H9 (cell line): ENCODE measurements around the gene GSK3A. TPM values are rescaled to one million over a fixed set of nuclear protein-coding genes. Genes with fewer than 3 reads are reported as not detected.

Experiments
- DNase-seq: peaks from one replicate; pipeline ENCODE4 v3.0.0-alpha.2; 2017
- H2AFZ ChIP-seq: one replicate; pipeline ENCODE4 v1.6.1; 2013; ENCODE audit warnings: mild to moderate bottlenecking, low read length, control low read depth, moderate library complexity
- H2AK5ac ChIP-seq: 2 replicates; pipeline ENCODE4 v1.6.1; 2013; ENCODE audit warnings: low read length, control low read depth, mixed read lengths; ENCODE audit not compliant: insufficient read length
- H2BK120ac ChIP-seq: one replicate; pipeline ENCODE4 v1.6.1; 2013; ENCODE audit warnings: low read depth, mild to moderate bottlenecking, low read length, control low read depth, inconsistent platforms; ENCODE audit not compliant: poor library complexity, severe bottlenecking
- H2BK12ac ChIP-seq: 2 replicates; pipeline ENCODE4 v1.6.1; 2013; ENCODE audit warnings: low read length, control low read depth, mixed read lengths, low read depth; ENCODE audit not compliant: insufficient read length
- H2BK15ac ChIP-seq: 2 replicates; pipeline ENCODE4 v1.6.1; 2013; ENCODE audit warnings: low read depth, low read length, control low read depth
- H2BK20ac ChIP-seq: one replicate; pipeline ENCODE4 v1.6.1; 2013; ENCODE audit warnings: low read depth, mild to moderate bottlenecking, low read length, control low read depth, inconsistent platforms; ENCODE audit not compliant: poor library complexity, severe bottlenecking
- H2BK5ac ChIP-seq: 2 replicates; pipeline ENCODE4 v1.6.1; 2013; ENCODE audit warnings: low read length, control low read depth, mixed read lengths; ENCODE audit not compliant: insufficient read length
- H3K14ac ChIP-seq: 2 replicates; pipeline ENCODE4 v1.6.1; 2013; ENCODE audit warnings: low read length, control low read depth; ENCODE audit not compliant: insufficient read depth
- H3K18ac ChIP-seq: 2 replicates; pipeline ENCODE4 v1.6.1; 2013; ENCODE audit warnings: low read depth, mild to moderate bottlenecking, mixed read lengths, low read length, control low read depth; ENCODE audit not compliant: insufficient read length
- H3K23ac ChIP-seq: 2 replicates; pipeline ENCODE4 v1.6.1; 2013; ENCODE audit warnings: low read length, control low read depth, mixed read lengths, low read depth; ENCODE audit not compliant: insufficient read length
- H3K23me2 ChIP-seq: 2 replicates; pipeline ENCODE4 v1.6.1; 2013; ENCODE audit warnings: low read depth, mild to moderate bottlenecking, mixed read lengths, low read length, control low read depth; ENCODE audit not compliant: insufficient read length, poor library complexity, severe bottlenecking
- H3K27ac ChIP-seq: 2 replicates; pipeline ENCODE4 v1.5.1; 2013; ENCODE audit warnings: low read length, control low read depth, mixed read lengths, low read depth; ENCODE audit not compliant: insufficient read length
- H3K27me3 ChIP-seq: 2 replicates; pipeline ENCODE4 v1.6.1; 2013; ENCODE audit warnings: low read length, control low read depth, inconsistent platforms; ENCODE audit not compliant: insufficient read depth
- H3K4ac ChIP-seq: 2 replicates; pipeline ENCODE4 v1.6.1; 2013; ENCODE audit warnings: low read depth, mild to moderate bottlenecking, control low read depth, inconsistent platforms, low read length, moderate library complexity
- H3K4me1 ChIP-seq: 2 replicates; pipeline ENCODE4 v1.6.1; 2013; ENCODE audit warnings: low read length, control low read depth, inconsistent platforms; ENCODE audit not compliant: insufficient read depth
- H3K4me2 ChIP-seq: 2 replicates; pipeline ENCODE4 v1.6.1; 2013; ENCODE audit warnings: low read length, control low read depth, mixed read lengths; ENCODE audit not compliant: insufficient read length, insufficient read depth
- H3K56ac ChIP-seq: 2 replicates; pipeline ENCODE4 v1.6.1; 2013; ENCODE audit warnings: low read depth, mild to moderate bottlenecking, mixed read lengths, low read length, control low read depth; ENCODE audit not compliant: insufficient read length
- H3K79me1 ChIP-seq: 2 replicates; pipeline ENCODE4 v1.6.1; 2013; ENCODE audit warnings: low read depth, mild to moderate bottlenecking, moderate library complexity, low read length, control low read depth, inconsistent platforms; ENCODE audit not compliant: insufficient read depth, poor library complexity, severe bottlenecking
- H3K79me2 ChIP-seq: 2 replicates; pipeline ENCODE4 v1.6.1; 2013; ENCODE audit warnings: low read length, control low read depth, inconsistent platforms; ENCODE audit not compliant: insufficient read depth
- H3K9ac ChIP-seq: 2 replicates; pipeline ENCODE4 v1.6.1; 2013; ENCODE audit warnings: low read length, control low read depth, mixed read lengths; ENCODE audit not compliant: insufficient read length; ENCODE audit errors: extremely low read depth
- H3K9me3 ChIP-seq: one replicate; pipeline ENCODE4 v1.6.1; 2013; ENCODE audit warnings: low read depth, low read length, inconsistent platforms; ENCODE audit not compliant: control insufficient read depth
- H3T11ph ChIP-seq: one replicate; pipeline ENCODE4 v1.6.1; 2013; ENCODE audit warnings: mild to moderate bottlenecking, low read length, control low read depth, inconsistent platforms
- H4K20me1 ChIP-seq: one replicate; pipeline ENCODE4 v1.6.1; 2013; ENCODE audit not compliant: control insufficient read depth, insufficient read length, insufficient read depth
- H4K5ac ChIP-seq: 2 replicates; pipeline ENCODE4 v1.6.1; 2013; ENCODE audit warnings: low read depth, mild to moderate bottlenecking, mixed read lengths, low read length, control low read depth; ENCODE audit not compliant: insufficient read length
- H4K8ac ChIP-seq: replicated peaks from 2 replicates; pipeline ENCODE4 v1.6.1; 2013; ENCODE audit warnings: low read length, control low read depth, mixed read lengths, low read depth; ENCODE audit not compliant: insufficient read length
- H4K91ac ChIP-seq: 2 replicates; pipeline ENCODE4 v1.6.1; 2013; ENCODE audit warnings: low read depth, mild to moderate bottlenecking, moderate library complexity, mixed read lengths, low read length, control low read depth; ENCODE audit not compliant: insufficient read length
- H3K27ac Mint-ChIP-seq, 3 experiments: 2 replicates in 2 of 3; 3 replicates in 1 of 3; pipeline ENCODE4 v1.8.0; 2020 to 2021; ENCODE audit warnings: mixed read lengths in 3 of 3, mild to moderate bottlenecking in 1 of 3, moderate library complexity in 1 of 3
- H3K27me3 Mint-ChIP-seq: 2 replicates; pipeline ENCODE4 v1.8.0; 2021; ENCODE audit warnings: low read depth, mild to moderate bottlenecking, moderate library complexity, mixed read lengths
- H3K36me3 Mint-ChIP-seq, 3 experiments: 2 replicates in 2 of 3; 3 replicates in 1 of 3; pipeline ENCODE4 v1.8.0; 2020 to 2021; ENCODE audit warnings: low read depth in 3 of 3, mixed read lengths in 3 of 3; ENCODE audit not compliant: insufficient read depth in 1 of 3
- H3K4me1 Mint-ChIP-seq, 2 experiments: 2 replicates each; pipeline ENCODE4 v1.8.0; 2020; ENCODE audit warnings: mixed read lengths in 2 of 2
- H3K4me3 Mint-ChIP-seq, 2 experiments: 2 replicates in 1 of 2; 3 replicates in 1 of 2; pipeline ENCODE4 v1.8.0; 2020 to 2021; ENCODE audit warnings: mild to moderate bottlenecking in 2 of 2, mixed read lengths in 2 of 2, moderate library complexity in 1 of 2
- H3K9me3 Mint-ChIP-seq, 2 experiments: 2 replicates in 1 of 2; 3 replicates in 1 of 2; pipeline ENCODE4 v1.8.0; 2020; ENCODE audit warnings: mild to moderate bottlenecking in 2 of 2, mixed read lengths in 2 of 2, moderate library complexity in 1 of 2
- WGBS: extraction: QIAGEN DNeasy Blood & Tissue Kit; methylation state at CpG from one replicate; pipeline ENCODE4 v1.1.7; 2013; ENCODE audit warnings: missing lambda C conversion rate, low lambda C conversion rate, mixed read lengths; ENCODE audit not compliant: insufficient read length; ENCODE audit errors: extremely low coverage; 5-methylcytosine and 5-hydroxymethylcytosine counted together
- total RNA-seq: library from RNA; stranded (reverse); gene quantifications from 2 replicates; pipeline ENCODE4 v1.2.1, GENCODE V29; 2021
- TF ChIP-seq, protein P1 (sequence below): fragments of 200-600 bp; sonication (generic); conservative IDR thresholded peaks from 3 replicates; pipeline ENCODE4 v1.8.0; 2021; ENCODE audit warnings: antibody characterized with exemption, mild to moderate bottlenecking

The GSK3A gene
- total RNA-seq, 1 experiment from 2014 or later: 52.4 TPM

DNA sequence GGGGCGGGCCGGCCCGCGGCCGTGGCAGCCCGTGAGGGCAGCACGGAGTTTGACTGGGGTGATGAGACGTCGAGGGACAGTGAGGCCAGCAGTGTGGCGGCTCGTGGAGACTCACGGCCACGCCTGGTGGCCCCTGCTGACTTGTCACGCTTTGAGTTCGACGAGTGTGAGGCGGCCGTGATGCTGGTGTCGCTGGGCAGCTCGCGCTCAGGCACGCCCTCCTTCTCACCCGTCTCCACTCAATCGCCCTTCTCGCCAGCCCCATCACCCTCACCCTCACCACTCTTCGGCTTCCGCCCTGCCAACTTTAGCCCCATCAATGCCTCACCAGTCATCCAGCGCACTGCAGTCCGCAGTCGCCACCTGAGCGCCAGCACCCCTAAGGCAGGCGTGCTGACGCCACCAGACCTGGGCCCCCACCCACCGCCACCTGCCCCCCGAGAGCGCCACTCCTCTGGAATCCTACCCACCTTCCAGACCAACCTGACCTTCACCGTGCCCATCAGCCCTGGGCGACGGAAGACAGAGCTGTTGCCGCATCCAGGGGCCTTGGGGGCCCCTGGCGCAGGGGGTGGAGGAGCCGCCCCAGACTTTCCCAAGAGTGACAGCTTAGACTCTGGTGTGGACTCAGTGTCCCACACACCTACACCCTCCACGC is 31.1 kb upstream of the GSK3A start:
- Mint-ChIP-seq H3K27me3 (no peaks in the 10 kb centered on the region), H3K9me3 (no peaks in the 10 kb centered on the region; a peak in 1 of 5 replicates), H3K4me3 (no peak overlapping the region; a peak in 1 of 5 replicates), H3K27ac (no peak overlapping the region; a peak in 1 of 7 replicates), H3K4me1 (peaks cover 17 to 23% of the 10 kb centered on the region in 2 experiments), H3K36me3 (peaks cover 4 to 23% (median 16%) of the 10 kb centered on the region in 3 experiments; a peak in 6 of 7 replicates)
- no peak overlapping the region for H4K8ac ChIP-seq
- no peaks in the 10 kb centered on the region; the same call in 1 of the 2 replicates for H3K4me1 ChIP-seq
- no peak overlapping the region for H2BK120ac ChIP-seq
- H2AK5ac ChIP-seq: no peak overlapping the region
- H2BK15ac ChIP-seq: no peak overlapping the region
- H2BK5ac ChIP-seq: no peak overlapping the region
- no peak for DNase-seq
- no peak overlapping the region for H2AFZ ChIP-seq
- H3K27ac ChIP-seq: no peak overlapping the region
- 100% methylated on average over 3 of the region's 43 CpGs for WGBS
- no peak overlapping the region for H3K18ac ChIP-seq
- no peak overlapping the region for H3K9ac ChIP-seq
- no peak overlapping the region for H2BK12ac ChIP-seq
- H4K5ac ChIP-seq: no peak overlapping the region
- no peak overlapping the region for H3K14ac ChIP-seq
- H3K56ac ChIP-seq: no peak overlapping the region
- H2BK20ac ChIP-seq: no peak overlapping the region
- H3T11ph ChIP-seq: no peak overlapping the region
- TF ChIP-seq, protein P1, sequence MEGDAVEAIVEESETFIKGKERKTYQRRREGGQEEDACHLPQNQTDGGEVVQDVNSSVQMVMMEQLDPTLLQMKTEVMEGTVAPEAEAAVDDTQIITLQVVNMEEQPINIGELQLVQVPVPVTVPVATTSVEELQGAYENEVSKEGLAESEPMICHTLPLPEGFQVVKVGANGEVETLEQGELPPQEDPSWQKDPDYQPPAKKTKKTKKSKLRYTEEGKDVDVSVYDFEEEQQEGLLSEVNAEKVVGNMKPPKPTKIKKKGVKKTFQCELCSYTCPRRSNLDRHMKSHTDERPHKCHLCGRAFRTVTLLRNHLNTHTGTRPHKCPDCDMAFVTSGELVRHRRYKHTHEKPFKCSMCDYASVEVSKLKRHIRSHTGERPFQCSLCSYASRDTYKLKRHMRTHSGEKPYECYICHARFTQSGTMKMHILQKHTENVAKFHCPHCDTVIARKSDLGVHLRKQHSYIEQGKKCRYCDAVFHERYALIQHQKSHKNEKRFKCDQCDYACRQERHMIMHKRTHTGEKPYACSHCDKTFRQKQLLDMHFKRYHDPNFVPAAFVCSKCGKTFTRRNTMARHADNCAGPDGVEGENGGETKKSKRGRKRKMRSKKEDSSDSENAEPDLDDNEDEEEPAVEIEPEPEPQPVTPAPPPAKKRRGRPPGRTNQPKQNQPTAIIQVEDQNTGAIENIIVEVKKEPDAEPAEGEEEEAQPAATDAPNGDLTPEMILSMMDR: no peak
- no peaks in the 10 kb centered on the region for H3K27me3 ChIP-seq
- H3K9me3 ChIP-seq: no peaks in the 10 kb centered on the region
- peaks cover 4% of the 10 kb centered on the region for H3K23me2 ChIP-seq
- H3K4me2 ChIP-seq: no peak overlapping the region
- no peaks in the 10 kb centered on the region for H3K79me2 ChIP-seq
- H3K4ac ChIP-seq: no peak overlapping the region
- H3K79me1 ChIP-seq: no peaks in the 10 kb centered on the region
- H4K20me1 ChIP-seq: no peaks in the 10 kb centered on the region
- H3K23ac ChIP-seq: no peak overlapping the region
- no peak overlapping the region for H4K91ac ChIP-seq
